Stimulated activated CD8-positive, alpha-beta memory T cell treated with anti-CD3 and anti-CD28 coated beads, Interleukin-12 subunit alpha, Interleukin-12 subunit beta, amount 100 ng/mL, for 4 hours (primary cell): Measurements from ENCODE around the gene TAB2.

ENCODE experiments used
- DNase-seq: peaks from one replicate; pipeline ENCODE4 v3.0.0-alpha.2; 2020; ENCODE audit warnings: low read depth

TAB2 gene

GRCh38 chr6:149317644-149318571 is at the start of gene TAB2:
TAB2 (plus strand) TSS chr6:149317712; CDS start chr6:149369998, 52,286 bp downstream.
- peak; percentile 72 for DNase-seq

- DNase-seq: no peak
Observed at GRCh38 chr6:149268146-149268545, 49.4 kb upstream of the TAB2 start.

- no peak for DNase-seq
Observed at GRCh38 chr6:149268768-149269167, 48.7 kb upstream of the TAB2 start.

GRCh38 chr6:149270616-149271015 is 46.9 kb upstream of the TAB2 start:
- DNase-seq: no peak

GRCh38 chr6:149271348-149272340 is 45.9 kb upstream of the TAB2 start:
- DNase-seq: peak; percentile 73

GRCh38 chr6:149273318-149273717 is 44.2 kb upstream of the TAB2 start:
- DNase-seq: no peak

GRCh38 chr6:149275621-149276020 is 41.9 kb upstream of the TAB2 start:
- DNase-seq: no peak

- no peak for DNase-seq
Observed at GRCh38 chr6:149277621-149278020, 39.9 kb upstream of the TAB2 start.

GRCh38 chr6:149278997-149279396 is 38.5 kb upstream of the TAB2 start:
- DNase-seq: no peak

GRCh38 chr6:149284904-149285303 is 32.6 kb upstream of the TAB2 start:
- DNase-seq: no peak

- DNase-seq: no peak
Observed at GRCh38 chr6:149285626-149286025, 31.9 kb upstream of the TAB2 start.

GRCh38 chr6:149286905-149287304 is 30.6 kb upstream of the TAB2 start:
- DNase-seq: no peak

GRCh38 chr6:149289192-149289781 is 28.2 kb upstream of the TAB2 start:
- DNase-seq: no peak

- no peak for DNase-seq
Observed at GRCh38 chr6:149289966-149290365, 27.5 kb upstream of the TAB2 start.

GRCh38 chr6:149293244-149293643 is 24.3 kb upstream of the TAB2 start:
- DNase-seq: no peak

GRCh38 chr6:149300563-149300962 is 16.9 kb upstream of the TAB2 start:
- DNase-seq: no peak

- DNase-seq: no peak
Observed at GRCh38 chr6:149302723-149303122, 14.8 kb upstream of the TAB2 start.

- no peak for DNase-seq
Observed at GRCh38 chr6:149303468-149303867, 14.0 kb upstream of the TAB2 start.

- no peak for DNase-seq
Observed at GRCh38 chr6:149305372-149305771, 12.1 kb upstream of the TAB2 start.

- DNase-seq: no peak
Observed at GRCh38 chr6:149306967-149307366, 10.5 kb upstream of the TAB2 start.

GRCh38 chr6:149311293-149311692 is 6.2 kb upstream of the TAB2 start:
- no peak for DNase-seq

GRCh38 chr6:149311766-149312165 is 5.7 kb upstream of the TAB2 start:
- DNase-seq: no peak
